Stimulated activated naive CD4-positive, alpha-beta T cell (primary cell): ENCODE data around the gene UBE2M.

Source experiments
- DNase-seq, 6 experiments: peaks; one replicate each; lab custom pipeline; 2025; lab: John Stamatoyannopoulos, UW

UBE2M gene

DNA sequence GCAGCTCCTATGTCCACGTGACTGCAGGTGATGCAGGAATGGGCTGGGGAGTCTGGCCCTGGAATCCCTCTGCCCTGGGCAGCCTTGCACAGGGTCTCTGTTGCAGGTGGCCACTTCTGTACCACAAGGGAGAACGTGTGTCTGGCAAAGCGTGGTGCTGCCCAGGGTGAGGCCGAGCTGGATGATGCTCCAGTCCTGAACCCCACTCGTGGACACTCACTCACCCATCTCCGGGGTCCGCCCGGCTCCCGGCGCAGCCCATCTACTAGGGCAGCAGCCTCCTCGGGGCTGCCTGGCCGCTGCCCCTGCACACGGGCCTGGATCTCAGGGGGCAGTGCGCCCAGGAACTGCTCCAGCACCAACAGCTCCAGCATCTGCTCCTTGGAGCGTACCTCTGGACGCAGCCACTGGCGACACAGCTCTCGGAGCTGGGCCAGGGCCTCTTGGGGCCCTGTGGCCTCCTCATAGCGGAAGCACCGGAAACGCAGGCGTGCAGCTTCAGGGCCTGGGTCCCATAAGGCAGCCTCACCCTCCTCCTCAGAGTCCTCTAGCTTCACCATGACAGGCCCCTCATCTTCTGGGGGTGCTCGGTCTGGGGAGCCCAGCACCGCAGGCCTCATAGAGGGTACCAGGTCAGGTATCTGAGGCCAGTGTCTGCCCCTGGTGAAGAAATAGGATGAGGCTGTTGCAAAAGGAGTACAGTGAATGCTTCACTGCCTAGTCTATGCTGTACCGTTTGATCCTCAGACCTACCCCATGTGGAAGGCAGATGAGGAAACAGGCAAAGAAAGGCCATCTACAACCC is 12.6 kb upstream of the UBE2M start:
- DNase-seq: no peak

DNA sequence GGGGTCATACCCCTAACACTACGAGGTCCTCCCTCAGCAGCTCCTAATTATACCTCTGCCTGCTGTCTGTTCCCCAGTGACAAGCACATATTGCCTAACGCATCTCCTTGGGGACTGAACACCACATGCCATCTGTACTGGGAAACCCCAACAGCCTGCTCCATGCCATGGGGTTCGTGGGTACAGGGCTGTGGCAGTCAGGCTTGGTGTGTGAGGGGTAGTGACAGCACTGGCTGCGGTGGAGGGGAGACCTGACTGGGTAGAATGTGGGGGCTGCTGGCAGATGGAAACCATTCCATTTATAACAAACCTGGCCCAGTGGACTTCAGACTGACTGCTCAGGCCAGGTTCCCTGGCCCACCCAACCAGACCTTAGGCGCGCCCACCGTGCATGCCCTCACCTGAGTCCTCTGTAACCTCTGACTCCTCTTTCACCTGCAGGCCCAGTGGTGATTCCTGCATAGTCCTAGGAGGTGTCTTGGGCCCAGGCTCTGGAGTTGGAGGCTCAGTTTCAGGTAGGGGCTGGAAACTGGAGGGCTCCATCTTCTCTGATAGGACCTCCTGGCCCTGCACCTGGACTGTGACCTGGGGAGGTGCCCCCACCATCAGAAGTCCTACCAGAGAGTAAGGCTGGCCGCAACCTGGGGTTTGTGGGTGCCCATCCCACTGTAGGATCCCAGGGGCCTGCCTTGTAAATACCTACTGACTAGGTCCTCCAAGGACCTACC is 11.7 kb upstream of the UBE2M start:
- no peak for DNase-seq

DNA sequence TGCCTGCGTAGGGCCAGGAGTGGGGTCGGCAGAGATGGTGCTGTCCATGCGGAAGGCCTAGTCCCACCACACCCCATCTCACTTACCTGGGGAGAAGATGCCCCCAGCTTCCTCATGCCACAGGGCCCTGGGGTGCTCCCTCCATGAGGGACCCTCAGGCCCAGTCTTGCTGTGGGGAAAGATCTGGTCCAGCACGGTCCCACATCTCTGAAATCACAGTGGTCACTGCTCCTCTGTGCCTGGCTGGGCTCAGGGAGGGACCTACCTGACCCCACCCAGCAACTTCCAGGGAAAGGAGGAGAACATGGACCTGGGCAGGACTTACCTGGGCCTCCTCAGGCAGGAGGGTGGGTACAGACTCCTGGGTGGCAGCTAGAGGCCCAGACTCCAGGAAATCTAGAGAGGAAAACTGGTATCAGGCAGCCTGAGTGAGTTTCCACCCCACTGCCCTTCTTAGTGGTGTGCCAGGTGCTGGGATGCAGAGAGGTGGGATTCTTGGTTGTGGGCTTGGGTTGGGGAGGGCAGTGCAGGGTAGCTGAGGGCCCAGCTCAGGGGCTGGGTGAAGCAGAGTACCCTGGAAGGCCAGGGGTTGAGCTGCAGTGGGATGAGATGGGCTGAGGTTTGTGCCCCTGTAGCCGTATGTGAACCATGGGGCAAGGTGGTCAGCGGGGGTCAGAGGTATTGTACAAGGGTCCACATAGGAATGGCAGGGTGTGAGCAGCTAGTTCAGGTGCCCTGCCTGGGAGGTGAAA is 11.0 kb upstream of the UBE2M start:
- DNase-seq: no peak

DNA sequence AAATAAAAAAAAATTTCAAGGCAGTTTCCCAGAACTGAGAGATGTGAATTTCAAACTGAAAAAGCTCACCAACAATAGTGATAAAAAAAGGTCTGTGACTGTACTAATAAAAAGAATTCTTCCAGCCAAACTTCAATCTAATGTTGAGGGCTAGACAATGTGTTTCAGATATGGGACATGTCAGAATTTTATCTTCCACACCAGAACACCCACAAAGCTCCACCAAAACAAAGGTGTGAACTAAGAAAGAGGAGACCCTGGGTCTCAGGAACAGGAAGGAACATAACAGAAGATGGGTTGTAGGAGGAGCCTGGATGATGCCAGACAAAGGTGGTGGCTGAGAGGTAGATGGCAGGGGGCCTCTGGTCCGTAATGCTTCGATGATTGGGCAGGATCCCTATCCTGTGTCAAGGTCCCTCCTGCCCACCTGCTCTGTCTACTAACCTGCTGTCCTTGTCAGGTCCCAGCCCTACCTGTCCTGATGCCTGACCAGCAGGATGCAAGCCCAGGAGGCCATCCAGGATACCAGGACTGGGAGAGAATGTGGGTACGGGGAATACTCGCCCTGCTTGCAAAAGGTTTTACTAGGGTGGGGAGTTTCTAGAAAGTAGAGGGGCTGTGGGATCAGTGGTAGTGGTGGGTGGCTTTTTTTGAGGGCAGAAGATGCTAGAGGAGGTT is 10.2 kb upstream of the UBE2M start:
- no peak for DNase-seq

DNA sequence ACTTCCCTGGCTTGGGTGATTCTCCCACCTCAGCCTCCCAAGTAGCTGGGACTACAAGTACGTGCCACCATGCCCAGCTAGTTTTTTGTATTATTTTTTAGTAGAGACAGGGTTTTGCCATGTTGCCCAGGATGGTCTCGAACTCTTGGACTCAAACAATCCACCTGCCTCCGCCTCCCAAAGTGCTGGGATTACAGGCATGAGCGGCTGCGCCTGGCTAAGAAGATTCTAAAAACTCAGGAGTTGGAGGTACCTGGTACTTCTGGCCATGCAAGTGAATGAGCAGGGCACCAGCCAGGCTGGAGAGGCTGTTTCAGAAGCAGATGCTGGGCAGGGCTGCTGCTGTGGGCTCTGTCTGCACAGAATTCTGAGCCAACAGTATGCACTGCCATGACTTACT is 8.6 kb upstream of the UBE2M start:
- no peak for DNase-seq

DNA sequence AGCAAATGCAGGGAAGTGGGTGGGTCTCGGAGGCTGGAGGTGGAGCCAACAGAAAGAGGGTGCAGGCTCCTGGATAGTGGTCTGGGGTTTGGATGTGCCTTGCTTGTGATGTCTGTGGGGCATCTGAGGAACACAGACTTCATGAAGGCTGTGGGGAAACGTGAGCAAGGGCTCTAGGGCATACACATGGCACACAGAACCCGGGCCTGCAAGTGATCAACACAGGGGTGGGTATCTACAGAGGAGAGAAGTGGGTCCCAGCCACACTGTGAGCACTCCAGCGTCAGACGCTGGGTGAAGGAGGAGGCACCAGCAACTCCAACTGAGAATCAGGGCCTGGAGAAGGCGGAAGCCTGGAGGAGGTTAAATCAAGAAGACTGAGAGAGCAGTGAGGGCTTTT is 5.4 kb upstream of the UBE2M start:
- no peak for DNase-seq

DNA sequence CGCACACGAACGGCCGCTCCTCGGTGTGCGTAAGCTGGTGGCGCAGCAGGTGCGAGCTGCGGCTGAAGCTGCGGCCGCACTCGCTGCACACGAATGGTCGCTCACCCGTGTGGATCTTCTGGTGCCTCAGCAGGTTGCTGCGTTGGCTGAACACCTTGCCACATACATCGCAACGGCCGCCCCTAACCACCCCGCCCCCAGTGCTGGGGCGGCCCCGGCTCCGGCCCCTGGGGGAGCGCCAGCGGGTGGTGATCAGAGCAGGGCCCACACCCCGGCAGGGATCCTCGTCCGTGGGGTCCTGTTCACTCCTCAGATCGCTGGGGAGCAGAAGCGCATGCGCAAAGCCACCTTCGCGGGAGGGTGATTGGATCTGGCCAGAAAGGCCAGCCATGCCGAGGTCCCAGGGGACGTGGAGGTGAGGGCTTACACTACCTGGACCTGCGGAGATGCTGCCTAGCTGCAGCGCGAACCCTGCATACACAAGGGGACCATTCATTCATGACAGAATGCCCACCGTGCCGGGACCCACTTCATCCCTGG is 4.7 kb upstream of the UBE2M start:
- DNase-seq: no peak

DNA sequence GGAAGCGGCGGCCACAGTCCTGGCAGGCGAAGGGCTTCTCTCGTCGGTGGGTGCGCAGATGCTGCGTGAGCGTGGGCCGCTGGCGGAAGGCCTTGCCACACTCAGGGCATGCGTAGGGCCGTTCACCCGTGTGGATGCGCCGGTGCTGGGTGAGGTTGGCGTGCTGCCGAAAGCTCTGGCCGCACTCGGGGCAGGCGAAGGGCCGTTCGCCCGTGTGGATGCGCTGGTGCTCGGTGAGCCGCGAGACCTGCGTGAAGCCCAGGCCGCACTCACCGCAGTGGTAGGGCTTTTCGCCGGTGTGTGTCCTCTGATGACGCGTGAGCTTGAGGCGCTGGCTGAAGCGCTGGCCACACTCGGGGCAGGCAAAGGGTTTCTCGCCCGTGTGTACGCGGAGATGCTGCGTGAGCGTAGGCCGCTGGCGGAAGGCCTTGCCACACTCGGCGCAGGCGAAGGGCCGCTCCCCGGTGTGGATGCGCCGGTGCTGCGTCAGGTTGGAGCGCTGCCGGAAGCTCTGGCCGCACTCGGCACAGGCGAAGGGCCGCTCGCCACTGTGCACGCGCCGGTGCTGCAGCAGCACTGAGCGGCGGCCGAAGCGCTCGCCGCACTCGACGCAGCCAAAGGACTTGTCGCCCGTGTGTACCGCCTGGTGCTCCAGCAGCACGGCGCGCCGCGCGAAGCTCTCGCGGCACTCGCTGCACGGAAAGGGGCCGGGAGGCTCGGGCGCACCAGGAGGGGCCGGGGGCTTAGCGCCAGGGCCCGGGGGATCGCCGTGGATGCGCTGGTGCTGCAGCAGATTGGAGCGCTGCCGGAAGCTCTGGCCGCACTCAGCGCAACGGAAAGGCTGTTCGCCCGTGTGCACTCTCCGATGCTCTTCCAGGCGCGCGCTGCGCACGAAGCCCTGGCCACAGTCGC is 4.0 kb upstream of the UBE2M start:
- DNase-seq: no peak

DNA sequence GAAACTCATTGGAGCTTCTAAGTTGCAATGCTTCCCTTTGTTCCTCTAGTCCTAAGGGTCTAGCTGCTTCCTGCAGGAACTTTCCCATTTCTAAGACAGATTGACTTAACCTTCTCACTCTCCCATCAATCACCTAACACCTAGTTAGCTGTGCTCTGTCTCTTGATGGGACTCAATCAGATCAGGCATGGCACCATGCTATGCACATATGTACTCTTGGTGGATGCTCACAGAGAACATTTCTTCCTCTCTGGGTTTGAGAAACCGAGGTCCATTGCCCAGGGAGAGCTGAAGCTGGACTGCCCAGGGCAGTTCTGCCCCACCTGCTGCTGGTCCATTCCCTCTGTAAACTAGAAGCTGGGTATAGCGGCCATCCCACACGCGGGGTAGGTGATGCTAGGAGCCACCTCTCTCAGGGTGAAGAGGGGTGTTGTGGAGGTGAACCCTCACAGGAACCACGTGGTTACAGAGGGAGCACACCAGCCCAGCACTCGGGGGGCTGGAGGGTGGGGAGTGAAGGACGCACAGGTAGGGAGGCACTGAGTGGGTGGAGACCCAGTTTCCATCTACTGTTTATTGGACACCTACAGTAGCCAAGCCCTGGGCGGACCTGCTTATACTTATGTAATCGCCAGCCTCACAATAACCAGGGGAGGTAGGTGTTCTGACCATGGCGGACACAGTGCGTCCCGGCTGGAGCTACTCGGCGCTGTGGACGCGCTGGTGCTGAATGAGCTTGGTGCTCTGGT is 3.1 kb upstream of the UBE2M start:
- DNase-seq: no peak

DNA sequence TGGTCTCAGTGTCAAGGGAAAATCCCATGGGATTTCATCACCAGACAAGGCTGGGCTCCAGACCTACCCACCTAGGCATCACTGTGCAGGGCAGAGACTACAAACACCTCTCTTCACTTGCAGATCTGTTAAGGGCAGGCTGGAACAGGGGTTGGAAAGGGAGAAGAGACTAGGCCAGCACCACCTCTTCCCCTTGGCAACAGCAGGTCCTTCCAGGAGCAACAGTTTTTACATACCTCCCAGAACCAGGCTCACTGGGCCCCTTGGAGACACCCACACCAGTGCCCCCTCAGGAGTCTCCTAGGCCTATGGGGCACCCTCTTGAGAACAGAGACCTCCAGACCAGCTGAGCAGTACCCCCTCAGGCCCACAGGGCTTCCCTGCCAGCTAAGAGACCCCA is 2.5 kb upstream of the UBE2M start:
- no peak for DNase-seq

DNA sequence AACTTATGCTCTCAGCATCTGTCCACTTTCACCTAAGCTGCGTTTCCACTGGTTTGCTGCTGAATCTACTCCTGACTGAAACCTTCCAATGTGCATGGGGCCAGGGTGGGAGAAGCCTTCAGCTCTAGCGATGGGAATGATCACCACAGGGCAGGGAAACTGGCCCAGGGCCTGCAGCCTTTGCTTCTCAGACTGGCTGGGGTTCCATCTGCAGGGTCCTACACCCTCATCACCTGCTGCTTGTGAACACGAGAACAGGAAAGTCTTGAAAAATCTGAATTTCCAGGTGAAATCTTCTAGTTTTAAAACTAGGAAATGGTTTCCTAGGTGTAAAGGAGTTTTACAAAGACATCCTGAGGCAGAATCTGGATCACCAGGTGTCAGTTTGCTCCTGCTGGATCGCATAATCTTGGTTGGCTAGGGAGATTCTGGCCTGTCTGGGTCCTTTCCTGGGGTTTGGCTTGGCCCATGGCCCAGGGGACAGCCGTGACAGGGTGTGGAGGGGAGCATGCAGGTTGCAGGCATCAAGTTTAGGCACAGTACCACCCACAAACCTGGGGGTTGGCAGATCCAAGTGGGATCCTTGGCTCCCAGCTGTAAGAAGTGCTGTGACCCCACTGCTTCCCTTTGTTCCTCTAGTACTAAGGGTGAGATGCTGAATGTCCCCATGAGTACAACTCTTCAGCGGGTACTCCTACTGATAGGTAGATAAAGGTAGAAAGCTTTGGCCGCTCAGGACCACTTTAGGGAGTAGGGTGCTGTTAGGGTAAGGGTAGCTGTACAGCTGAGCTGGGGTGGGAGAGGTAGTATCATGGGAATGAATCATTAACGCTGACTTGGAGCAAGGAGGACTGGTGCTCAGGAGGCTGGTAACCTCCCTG is 1.8 kb upstream of the UBE2M start:
- DNase-seq: no peak

DNA sequence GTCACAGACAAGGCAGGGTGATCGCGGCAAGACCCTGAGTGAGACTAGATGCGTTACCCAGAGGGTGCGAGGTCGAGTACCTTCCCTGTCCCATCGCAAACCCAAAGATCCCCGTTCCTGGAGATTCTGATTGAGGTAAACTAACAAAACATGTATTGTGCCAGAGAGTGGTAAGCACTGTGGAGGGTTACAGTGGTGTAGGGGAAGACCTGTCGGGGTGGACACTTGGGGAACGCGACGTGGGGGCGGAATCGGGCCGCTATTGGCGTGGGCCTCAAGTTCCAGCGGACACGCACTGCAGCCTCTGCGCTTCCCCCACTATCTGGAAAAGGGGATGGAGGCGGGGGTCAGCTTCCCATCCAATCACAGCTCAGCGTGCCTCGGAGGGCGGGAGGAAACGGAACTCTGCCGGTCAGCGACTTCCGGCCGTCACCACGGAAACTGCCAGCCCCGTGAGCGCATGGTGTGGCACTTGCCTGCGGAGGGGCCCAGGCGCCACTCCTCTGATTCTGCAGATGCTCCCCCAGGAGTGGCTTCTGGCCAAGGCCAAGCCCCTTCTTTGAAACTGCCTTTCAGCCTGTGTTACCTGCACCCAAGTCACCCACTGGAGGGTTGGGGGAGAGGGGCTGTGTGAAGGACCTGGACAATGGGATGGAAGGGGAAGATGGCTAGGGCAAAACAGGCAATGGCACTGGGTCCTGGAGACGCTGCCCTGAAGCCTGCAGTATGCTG is 1.0 kb upstream of the UBE2M start:
- no peak for DNase-seq

DNA sequence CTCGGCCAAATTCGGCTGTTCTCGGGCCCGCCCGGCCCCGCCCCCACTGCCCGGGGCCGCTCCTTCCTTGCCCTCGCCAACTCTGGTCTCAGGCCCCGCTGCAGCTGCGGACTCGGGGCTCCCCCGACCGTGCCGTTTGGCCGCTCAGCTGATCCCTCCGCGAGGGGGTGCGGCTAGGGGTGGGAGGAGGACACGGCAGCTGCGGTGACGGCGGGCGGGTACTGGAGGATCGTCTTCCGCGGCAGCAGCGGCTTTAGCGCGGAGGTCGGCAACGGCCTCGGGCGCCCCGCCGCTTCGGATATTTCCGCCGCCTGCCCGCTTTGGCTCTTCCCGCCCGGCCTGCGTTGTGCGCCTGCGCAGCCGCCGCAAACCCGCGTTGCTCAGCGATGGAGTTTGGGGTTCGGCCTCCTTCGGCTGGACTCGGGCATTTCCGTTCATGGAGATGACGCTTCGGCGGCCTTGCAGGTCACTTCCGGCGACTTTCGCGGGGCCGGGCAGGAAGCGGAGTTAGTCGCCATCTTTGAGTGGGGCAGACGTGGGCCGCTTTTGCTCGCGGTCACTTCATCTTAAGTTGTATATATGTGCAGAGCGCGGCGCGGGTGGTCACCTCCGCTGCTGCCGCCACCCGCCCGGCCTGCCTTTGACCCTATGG is 338 bp upstream of the UBE2M start:
- DNase-seq: no peak

DNA sequence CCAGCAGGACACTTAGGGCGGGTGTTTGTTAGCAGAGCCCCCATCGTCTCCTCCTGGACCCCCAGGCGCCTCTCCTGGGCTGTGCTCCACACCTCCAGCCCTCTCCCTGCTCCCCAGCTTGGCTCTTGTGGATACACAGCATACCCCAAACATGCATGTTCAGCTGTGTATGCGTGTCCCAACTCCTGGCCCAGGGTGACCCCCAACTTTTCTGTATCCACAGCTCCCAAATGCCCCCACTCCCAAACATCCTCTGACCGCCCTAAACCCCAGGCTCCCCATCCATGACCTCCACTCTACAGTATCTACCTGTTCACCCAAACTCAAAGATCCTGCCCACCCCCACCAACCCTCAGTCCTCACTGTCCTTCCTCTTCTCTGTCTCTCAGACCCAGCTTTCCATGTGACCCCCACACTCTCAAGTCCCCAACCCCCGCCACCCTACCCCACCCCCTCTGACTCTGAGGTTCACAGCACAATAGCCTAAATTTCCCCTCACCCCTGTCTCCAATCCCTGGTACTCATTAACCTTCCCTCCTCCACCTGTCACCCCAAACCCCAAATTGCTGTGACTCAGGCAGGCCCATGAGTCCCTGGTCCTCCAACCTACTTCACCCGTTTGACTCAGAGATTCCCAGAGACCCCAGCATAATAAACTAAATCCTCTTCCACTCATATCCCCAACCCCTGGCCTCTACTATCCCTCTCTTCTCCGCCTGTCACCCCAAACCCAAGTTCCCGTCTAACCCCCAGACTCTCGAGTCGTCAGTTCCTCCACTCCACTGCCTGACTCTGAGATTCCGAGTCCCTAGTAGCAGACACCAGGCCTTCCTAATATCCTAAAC is 968 bp downstream of the UBE2M start:
- DNase-seq: no peak

DNA sequence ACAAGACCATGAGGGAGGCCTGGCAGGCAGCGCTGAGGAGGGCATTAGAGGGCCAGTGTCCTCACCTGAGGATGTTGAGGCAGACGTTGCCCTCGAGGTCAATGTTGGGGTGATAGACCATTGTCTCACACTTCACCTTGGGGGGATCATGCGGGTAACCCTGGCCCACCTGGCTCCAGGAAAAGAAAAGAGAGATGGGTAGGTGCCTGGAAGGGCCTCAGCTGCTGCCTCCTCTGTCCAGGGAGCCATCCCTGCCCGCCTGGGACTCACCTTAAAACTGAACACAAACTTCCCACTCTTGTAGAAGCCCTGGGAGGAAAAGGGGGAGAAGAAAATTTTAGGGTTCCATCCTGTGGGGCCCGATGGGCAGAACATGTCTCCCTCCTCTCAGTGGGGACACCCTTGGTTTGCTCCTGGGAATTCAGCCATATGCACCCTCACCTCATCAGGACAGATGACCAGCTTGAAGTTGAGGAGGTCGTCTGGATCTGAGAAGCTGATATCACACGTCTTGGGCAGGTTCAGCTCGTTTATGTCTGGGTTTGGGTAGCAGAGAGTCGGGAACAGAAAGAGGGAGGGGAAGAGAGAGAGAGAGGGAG is 1.7 kb downstream of the UBE2M start:
- no peak for DNase-seq

DNA sequence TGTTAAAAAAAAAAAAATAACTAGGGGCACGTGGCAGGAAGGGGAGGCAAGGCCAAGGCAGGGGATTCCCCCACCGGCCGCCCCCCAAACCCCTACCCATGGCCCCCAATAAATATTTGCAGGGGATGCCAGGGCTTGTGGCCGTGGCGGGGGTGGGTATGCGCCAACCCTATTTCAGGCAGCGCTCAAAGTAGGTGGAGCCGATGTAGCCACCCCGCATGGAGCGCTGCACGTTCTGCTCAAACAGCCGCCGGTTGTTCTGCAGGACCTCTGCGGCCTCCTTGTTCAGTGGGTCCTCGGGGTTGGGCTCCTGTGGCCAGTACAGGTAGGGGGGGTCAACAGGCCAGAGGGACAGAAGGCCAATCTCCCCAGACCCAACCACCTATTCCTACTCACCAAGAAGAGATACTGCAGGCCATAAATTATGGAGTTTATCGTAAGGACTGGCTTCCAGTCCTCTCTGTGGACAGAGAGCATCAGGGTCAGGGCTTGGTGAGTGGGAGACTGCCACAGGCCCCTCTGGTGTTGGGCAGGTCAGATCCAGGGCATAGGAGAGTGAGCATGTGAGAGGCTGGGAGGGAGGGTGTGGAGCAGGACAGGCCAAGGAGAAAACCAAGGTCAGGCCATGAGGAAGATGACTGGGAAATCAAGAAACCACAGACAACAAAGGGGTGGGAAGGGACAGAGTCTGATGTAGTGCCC is 2.3 kb downstream of the UBE2M start:
- no peak for DNase-seq
